ENCODE data around the gene ARNT2.

GRCh38 chr15:80593486-80594030, 189.4 kb downstream of the ARNT2 start:
- TF ChIP-seq CTCF (IDR thresholded peaks at IDR 0.05), result no peak
- TF ChIP-seq GABPA (IDR thresholded peaks at IDR 0.05; ENCODE audit: low read depth), result no peak
